ENCODE data around the gene SRMS.
"Not testable (repeated sequence)": the region's sequence is repeated elsewhere in the genome, so short reads cannot be mapped to it uniquely, and the experiment has no call there.

SRMS gene

DNA sequence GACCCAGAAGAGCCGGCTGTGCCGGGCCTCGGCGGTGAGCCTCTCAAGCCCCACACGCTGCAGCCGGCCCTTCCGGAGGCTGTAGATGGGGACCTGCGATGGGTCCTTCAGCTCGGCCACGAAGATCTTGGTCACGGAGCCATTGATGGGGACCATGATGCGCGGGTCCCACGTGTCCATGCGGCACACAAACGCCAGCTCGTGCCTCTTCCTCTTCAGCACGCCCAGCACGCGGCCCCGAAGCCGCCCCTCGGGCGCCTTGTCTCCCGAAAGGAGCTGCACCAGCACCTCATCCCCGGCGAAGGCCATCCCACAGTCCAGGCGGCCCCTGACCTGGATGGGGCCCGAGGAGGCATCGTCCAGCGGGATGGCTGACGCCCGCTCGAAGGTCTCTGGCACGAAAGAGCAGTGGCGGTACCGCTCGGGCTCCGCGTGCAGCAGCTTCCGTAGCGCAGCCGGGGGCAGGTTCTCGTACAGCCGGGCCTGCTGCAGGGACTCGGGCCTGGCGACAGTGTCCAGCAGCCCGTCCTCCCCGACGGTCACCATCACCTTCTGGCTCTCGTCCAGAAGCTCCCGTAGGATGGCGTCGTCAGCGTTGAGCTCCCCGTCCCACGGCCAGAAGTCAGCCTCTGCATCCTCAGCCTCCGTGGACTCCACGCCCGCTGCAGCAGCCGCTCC is 17.6 kb upstream of the SRMS start:
- no peak for DNase-seq

DNA sequence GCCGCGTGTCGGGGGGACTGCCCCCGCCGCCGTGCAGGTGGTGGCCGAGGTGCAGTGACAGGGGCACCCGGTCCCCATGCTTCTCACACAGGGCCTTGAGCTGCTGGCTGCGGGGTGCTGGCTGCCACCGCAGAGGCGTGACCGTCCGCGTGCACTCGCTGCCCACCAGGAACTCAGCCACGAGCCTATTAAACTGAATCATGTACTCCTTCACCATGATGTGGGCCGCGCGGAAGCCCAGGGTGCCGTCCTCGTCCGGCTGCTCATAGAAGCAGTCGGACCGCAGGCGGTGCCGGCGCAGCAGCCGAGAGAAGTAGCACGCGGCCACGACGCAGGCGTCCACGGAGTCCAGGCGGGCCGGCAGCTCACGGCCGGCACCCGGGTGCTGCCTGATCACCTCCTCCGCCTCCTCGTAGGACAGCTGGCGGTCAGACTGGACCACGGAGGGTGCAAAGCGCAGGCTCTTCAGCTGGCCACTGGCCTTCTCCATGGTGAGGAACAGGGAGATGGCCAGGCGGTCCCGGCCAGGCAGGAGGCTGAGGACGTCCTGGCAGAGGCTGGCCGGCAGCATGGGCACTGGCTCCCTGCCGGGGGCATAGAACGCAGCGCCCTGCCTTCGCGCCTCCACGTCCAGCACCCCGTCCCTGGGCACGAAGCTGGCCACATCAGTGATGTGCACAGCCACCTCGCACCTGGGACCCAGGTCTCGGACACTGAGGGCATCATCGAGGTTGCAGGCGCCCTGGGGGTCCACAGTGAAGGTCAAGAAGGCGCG is 16.7 kb upstream of the SRMS start:
- no peak for DNase-seq

DNA sequence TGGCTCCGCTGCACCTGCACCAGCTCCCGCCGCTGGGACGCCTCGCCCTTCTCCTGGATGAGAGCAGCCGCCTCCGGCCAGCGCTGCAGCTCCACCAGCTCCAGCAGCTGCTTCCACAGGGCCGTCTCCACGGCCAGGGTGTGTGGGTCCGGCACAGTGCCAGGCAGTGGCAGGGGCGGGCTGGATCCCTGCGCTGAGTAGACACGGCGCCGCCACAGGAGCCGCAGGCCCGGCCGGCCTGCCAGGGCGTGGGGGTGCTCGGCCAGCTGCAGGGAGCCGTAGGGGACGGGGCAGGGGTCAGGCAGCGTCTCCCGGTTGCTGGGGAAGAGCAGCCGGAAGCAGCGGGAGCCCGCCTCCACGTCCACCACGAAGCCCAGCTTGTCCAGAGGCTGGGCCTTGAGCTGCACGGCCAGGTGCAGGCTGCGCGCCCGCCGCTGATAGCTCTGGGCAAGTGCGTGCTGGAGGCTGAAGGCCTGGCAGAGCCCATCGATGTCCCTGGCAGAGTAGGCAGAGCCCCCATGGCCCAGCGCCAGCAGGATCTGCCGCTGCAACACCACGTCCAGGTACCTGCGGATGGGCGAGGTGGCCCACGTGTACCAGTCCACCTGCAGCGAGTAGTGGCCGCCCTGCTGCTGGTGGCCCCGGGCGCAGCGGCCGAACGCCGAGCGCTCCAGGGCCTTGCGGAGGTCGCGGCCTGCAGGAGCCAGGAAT is 15.8 kb upstream of the SRMS start:
- no peak for DNase-seq

DNA sequence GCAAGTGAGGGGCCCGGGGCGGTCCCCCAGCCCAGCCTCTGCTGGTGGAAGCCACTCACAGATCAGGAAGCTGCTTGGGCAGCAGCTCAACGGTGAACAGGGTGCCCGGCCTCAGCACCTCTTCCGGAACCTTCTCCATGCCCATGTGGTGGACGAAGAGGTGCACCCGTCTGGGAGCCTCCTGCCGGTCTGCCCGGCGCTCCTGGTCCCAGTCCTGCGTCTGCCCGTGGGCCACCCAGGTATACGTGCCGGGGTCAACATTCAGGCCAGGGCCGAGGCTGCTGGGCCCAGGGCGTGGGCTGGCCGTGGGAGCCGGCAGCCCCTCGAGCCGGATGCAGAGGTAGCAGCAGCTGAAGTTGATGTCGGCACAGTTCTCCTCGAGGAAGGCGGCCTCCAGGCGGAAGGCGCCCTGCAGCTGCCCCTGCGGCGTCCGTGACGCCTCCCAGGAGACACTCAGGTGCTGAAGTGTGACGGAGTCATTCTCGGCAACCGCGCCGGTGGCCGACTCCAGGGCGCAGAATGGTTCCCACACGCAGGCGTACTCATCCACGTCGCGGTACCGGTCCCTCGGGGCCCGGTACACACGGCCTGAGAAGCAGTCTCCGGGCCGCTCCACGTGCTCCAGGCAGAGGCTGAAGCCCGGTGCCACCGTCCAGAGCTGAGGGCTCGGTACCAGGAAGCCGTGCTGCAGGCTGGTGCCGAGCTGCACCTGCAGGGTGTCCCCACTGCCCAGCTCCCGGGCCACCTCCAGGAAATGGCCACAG is 15.1 kb upstream of the SRMS start:
- DNase-seq = no peak

DNA sequence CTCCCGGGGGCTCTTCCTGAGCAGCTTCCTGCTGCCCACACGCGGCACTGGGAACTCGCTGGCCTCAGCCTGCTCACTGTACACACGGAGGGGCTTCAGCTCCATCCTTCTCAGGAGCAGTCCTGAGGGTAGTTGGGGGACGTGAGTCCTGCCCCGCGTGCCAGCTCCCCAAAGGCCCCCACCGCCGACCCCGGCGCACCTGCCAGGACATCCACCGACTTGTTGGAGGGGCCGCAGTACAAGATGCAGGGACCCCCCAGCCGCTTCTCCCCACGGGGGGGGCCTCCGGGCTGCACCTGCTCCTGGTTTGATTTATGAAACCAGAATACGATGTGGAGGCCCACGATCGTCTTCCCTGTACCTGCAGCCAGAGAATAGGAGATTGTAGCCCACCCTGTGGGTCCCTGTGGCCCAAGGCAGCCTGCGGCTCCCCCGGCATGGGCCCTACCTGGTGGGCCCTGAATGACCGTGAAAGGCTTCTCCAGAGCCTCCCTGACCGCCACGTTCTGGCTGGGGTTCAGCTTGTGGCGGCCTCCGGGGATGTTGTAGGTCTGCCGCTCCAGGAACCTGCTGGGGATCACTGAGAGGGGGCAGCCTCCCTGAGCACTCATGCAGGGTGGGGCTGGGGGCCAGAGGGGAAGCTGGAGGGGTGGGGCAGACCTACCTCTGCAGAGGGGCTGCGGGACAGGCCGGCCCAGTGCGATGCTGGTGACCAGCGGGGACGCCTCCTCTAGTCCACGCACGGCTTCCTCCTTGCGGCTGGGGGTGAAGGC is 14.3 kb upstream of the SRMS start:
- DNase-seq = no peak

DNA sequence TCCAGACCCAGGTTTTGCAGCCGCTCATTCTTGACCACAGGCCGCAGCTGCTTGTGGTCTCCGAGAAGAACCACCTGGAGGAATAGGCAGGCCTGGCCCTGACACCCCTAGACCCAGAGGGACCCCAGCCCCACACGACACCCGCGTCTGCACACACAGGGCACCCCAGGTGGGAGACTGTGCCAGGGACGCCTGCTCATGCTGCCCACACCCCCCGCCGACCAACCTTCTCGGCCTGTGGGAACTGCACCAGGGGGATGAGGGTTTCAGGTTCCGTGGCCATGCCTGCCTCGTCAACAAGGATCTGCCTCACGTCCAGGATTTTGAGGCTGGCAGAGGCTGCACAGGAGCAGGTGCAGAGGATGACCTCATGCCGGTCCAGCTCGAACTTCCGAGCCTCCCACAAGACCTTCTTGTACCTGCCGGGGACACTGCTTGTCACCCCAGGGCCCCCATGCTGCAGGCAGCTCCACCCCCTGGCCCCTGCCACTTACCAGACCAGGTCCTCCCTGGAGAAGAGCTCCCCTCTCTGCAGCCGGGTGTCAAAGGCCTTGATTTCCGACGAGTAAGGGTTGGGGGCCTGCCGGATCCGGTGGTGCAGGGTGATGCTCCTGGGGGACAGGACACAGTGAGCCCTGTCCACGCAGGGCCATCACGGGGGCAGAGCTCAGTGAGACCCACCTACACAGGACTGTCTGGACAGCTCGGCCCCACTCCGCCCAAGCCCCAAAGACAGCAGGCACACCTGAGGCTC is 13.5 kb upstream of the SRMS start:
- no peak for DNase-seq

DNA sequence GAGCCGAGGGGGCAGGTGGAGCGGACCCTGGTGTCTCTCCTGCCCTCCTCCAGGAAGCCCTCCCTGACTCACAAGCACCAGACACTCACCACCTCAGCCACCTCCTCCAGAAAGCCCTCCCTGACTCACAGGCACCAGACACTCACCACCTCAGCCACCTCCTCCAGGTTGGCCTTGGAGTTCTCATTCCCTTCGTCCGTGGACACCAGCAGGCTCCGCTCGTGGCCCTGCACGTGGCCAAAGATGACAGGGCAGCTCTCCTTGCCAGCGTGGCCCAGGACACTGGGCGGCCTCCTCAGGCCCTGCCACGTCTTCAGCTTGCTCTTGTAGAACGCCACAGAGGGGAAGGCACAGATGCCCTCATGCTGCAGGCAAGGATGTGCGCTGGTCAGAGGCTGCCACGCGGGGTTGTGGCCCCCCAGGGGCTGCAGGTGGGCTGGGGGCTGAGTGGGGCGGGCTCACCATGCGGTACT is 12.8 kb upstream of the SRMS start:
- no peak for DNase-seq

DNA sequence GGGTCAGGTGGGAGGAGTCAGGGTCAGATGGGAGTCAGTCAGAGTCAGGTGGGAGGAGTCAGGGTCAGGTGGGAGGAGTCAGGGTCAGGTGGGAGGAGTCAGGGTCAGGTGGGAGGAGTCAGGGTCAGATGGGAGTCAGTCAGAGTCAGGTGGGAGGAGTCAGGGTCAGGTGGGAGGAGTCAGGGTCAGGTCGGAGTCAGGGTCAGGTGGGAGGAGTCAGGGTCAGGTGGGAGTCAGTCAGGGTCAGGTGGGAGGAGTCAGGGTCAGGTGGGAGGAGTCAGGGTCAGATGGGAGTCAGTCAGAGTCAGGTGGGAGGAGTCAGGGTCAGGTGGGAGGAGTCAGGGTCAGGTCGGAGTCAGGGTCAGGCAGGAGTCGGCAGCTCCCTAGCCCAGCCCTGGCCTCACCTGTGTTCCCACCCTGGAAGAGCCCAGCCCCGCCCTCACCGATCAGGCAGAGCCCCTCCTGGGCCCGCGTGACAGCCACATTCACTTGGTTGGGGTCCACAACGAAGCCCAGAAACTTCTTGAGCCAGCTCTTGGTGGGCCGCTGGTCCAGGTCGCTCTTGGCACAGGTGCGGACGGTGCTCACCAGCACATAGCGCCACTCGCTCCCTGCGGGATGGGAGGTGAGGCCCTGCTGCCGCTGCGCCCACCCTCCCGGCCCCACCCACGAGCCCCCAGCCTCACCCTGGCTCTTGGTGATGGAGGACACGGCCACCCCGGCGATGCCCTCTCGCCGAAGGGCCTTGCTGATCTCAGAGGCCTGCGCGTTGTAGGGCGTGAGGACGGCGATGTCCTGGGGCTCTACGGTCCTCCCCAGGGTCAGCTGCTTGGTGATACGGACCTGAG is 12.2 kb upstream of the SRMS start:
- not testable (repeated sequence) for DNase-seq

DNA sequence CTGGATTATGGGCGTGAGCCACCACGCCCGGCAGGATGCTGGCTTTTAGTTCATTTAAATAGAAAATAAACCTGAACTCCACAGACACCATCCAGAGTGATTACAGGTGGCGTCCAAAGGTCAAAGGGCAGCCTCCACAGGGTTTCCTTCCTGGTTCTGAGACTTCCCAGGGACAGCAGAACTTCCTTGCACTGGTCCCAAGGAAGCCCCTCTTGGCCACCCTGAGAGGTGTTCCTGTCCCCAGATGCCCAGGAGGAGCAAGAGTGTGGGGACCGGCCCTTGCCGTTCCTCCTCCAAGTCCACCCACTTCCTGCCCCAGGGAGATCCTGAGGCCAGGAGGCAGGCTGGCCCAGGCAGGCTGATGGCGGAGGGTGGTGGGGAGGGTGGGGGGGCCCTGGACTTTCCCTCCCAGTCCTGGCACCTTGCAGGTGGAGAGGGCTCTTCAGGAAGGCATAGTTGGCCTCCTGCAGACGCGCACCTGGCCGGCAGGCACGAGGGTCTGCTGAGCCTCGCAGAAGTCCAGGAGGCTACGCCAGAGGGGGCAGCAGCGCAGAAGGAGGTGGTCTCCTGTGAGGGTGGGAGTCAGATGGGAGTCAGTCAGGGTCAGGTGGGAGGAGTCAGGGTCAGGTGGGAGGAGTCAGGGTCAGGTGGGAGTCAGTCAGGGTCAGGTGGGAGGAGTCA is 11.4 kb upstream of the SRMS start:
- no peak for DNase-seq

DNA sequence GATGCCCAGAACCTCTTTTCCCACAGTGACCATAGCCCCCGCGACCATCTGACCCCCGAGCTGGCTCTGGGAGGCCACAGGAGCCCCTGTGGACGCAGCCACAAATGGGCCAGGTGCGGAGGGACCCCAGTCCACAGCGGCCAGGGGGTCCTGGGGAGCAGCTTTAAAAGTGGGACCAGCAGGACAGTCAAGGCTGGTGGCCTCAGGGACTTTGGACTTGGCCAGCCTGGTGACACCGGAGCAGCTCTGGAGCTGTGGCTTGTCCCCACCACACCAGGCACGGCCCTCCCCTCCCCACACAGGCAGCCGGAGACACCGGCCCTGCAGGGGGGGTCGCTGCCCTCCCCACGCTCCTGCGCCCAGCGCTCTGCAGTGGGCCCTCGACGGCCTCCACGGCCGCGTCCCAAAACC is 9.9 kb upstream of the SRMS start:
- no peak for DNase-seq

DNA sequence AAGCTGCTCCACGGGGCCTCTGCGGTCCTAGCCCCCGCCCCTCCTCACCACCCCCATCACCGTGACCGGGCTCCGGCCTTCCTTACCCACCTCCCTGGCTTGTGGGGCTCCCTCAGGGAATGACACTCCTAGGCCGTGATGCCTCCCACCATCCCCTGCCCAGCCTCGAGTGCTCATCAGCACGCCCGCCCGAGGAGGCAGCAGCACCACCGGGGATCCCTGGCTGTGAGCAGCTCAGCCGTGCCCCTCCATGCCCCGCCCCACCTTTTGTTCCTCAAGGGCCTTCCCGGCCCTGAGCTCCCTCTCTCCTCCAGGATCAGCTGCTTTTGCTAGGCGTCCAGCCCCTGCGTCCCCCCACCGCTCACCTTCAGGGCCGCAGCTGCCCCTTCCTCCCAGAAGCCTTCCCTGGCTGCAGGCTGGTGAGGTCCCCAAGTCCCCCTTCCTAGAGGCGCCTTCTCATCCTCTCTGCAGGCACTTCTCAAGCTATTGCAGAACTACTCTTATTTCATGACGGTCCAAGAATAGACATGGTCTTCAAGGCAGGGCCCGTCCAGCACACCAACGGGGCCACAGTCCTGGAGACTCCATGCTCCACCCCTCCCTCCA is 9.4 kb upstream of the SRMS start:
- no peak for DNase-seq

DNA sequence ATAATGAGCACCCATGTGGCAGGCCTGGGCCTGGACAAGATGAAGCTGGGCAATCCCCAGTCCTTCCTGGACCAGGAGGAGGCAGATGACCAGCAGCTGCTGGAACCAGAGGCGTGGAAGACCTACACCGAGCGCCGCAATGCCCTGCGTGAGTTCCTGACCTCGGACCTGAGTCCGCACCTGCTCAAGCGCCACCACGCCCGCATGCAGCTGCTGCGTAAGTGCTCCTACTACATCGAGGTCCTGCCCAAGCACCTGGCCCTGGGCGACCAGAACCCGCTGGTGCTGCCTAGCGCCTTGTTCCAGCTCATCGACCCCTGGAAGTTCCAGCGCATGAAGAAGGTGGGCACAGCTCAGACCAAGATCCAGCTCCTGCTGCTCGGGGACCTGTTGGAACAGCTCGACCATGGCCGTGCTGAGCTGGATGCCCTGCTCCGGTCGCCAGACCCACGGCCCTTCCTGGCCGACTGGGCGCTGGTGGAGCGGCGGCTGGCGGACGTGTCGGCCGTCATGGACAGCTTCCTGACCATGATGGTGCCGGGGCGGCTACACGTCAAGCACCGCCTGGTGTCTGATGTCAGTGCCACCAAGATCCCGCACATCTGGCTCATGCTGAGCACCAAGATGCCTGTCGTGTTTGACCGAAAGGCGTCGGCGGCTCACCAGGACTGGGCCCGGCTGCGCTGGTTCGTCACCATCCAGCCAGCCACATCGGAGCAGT is 8.3 kb upstream of the SRMS start:
- DNase-seq = no peak

DNA sequence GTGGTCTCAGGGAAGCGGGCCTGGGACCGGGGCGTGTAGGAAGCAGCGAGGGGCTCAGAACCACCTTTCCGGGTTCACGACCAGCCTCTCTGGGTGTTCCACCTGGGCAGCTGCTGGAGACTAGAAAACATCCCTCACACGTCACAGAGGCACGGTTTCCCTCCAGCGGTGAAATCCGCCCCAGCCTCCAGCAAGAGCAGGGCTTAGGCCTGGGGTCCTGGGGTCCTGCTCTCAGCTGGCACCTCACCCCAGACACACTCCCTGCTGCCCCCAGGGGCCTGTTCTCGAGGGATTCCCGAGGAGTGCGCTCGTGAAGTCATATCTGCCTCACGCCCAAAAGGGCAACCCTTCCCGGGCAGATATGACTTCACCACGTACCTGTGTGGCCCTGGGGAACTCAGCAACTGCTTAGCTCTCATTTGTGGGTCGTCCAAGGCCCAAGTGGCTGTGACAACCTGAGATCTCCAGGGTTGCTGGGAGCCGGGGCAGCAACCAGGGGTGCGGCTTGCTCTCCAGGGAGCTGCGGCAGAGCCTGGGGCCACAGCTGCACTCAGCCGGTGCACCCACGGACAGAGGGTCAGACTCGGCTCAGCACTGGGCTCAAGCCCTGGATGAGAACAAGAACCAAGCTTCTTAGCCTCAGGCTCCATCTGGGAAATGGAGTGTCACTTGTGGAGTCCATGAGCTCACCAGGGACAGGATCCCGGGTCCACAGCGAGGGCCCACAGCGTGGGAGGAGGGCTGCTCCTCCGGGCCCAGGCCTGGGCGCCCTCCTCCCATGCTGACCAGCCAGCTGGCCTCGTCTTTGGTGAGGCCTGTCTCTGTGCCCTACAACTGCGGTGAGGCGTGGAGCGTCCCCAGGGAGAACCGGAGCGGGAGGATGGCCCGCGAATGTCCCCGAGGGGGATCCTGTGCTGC is 7.1 kb upstream of the SRMS start:
- DNase-seq = no peak

DNA sequence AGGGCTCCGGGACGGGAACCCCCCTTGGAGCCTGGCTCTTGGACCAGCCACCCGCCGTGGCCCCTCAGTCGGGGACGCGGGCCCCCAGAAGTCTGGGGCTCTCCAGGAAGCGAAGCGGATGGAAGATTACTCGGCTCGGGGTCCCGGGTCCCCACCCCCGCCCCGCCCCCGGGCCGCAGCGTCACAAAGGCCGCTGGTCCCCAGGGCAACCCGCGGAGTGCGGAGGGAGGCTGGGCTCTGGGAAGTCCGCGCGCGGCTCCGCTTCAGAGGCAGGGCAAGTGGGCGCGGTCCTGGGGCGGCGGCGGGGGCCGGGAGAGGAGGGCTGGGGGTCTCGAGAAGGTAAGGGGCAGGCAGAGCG is 6.4 kb upstream of the SRMS start, which contains the start of gene FNDC11:
Gene FNDC11 (plus strand): TSS at position 227 of the 358 bp plus-strand sequence. CDS start 1,505 bp downstream, outside the sequence.
- DNase-seq = no peak

DNA sequence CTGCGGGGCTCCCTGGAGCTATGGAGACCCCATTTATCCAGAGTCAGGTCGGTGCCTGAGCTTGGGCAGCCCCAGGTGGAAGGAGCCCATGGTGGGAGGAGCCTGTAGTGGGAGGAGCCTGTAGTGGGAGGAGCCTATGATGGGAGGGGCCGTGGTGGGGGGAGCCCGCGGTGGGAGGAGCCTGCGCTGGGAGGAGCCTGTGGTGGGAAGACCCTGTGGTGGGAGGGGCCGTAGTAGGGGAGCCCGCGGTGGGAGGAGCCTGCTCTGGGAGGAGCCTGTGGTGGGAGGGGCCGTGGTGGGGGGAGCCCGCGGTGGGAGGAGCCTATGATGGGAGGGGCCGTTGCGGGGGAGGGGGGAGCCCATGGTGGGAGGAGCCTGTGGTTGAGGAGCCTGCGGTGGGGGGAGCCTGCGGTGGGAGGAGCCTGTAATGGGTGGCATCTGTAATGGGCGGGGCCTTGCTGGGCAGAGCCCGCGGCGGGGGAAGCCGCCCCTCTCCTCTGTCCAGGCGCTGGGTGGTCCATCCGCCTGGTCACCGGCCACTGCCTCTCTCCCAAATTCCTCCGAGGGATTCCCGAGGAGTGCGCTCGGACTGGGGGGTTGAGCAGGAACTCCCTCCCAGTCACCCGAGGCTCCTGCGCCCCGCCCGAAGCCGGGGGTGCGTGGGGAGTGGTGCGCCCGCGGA is 5.8 kb upstream of the SRMS start:
- DNase-seq = no peak

DNA sequence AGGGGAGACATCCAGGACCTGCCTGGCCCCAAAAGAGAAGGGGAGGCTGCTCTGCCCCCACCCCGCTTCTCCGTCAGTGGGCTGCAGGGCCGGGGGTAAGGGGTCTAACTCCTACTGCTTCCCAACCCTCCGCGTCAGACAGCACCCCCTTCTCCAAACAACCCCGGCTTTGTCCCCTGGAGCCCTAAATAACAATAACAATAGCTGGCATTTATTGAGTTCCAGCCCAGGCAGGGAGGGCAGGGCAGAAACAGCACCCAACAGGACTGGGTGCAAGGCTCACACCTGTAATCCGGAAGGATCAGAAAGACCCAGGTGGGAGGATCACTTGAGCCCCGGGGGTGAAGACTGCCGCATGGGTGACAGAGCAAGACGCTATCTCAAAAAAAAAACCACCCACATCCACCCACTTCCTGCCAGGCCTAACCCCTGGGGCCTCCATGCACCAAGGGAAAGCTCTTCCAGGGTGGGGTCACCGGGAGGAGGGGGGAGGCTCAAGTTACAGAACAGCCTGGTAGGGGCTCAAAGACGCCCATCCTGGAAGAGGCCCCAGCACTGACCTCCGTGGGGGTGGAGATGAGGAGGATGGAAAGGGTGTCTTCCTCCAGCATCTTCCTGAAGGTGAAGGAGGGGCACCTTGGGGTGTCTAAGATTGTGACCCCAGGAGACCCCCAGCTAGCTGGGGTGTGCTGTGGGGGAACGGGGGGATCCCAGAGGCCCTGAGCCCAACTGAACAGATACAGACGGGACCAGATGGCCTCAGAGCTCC is 5.1 kb upstream of the SRMS start:
- DNase-seq = no peak

Measured in NCI-H2081 treated with DMSO at 0.1 percent for 48 hours (cell line).